GM21360 (cell line): Measurements from ENCODE around the gene GRIA4.
A peak's percentile ranks its signal among the peaks of the same experiment; 100 is the strongest.

ENCODE experiments used
- ATAC-seq: cut with Tn5 transposase; IDR thresholded peaks from one replicate; pipeline ENCODE4 v1.9.1; 2021; ENCODE audit warnings: mild to moderate bottlenecking, moderate library complexity; ENCODE audit not compliant: unreplicated experiment

The GRIA4 gene

GRCh38 chr11:105636496-105636895, 26.6 kb downstream of the GRIA4 start:
- ATAC-seq, result no peak

DNA sequence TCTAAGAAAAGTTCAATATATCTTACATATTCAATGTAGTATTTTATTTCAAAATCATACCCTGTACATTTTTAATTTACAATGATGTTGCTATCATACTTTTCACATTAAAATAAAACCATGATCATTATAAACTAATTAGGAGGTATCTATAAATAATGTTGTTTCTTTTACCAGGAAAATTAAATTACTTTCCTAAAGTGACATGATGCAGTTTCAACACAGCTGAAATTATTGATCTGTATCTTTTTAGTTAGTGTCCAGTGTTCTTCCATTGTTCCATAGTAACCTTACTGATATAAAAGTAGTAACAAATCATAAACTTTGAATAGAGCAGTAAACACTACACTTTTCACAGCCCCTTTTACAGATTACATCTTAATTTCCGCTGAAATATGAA, 29.7 kb downstream of the GRIA4 start:
- no peak for ATAC-seq

GRCh38 chr11:105641433-105641832, 31.6 kb downstream of the GRIA4 start:
- ATAC-seq, result no peak

DNA sequence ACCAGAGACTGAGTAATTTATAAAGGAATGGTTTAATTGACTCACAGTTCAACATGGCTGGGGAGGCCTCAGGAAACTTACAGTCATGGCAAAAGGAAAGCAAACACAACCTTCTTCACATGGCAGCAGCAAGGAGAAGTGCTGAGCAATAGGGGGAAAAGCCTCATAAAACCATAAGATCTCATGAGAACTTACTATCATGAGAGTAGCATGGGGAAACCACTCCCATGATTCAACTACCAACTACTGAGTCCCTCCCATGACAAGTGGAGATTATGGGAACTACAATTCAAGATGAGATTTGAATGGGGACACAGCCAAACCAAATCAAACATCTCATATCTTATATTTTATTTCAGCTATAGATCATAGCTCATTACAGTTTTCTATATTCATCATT, 33.0 kb downstream of the GRIA4 start:
- no peak for ATAC-seq

- no peak for ATAC-seq
Observed at GRCh38 chr11:105644839-105645573, 35.1 kb downstream of the GRIA4 start.

DNA sequence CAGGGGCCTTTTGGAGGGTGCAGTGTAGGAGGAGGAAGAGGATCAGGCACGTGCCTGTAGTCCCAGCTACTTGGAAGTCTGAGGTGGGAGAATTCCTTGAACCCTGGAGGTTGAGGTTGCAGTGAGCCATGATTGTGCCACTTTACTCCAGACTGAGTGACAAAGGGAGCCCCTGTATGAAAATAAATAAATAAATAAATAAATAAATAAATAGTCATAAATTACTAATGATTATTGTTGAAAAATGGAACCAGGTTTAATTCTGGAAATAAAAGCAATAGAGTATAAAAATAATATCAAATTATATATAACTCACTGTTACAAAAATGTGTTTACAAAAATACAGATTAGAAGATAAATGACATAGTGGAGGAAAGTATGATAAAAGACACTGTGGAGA, 37.9 kb downstream of the GRIA4 start:
- ATAC-seq, result no peak

GRCh38 chr11:105648762-105649161, 38.9 kb downstream of the GRIA4 start:
- ATAC-seq, result no peak

GRCh38 chr11:105665281-105665680, 55.4 kb downstream of the GRIA4 start:
- ATAC-seq, result no peak

DNA sequence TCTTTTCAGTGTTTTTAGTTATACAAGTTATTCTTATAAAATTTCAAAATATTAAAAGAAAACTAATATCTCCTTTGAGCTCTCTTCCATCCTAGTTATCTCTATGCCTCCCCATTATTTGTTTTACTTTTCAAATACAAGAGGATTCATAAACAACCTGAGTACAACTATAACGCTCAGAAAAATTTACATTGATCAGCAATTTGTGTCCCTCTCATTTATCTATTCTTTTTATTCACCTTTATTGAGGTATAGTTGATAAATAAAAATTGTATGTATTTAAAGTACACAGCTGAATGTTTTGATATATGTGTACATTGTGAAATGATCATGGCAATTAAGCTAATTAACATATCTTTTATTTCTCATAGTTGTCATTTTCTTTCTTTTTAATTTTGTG, 57.6 kb downstream of the GRIA4 start:
- no peak for ATAC-seq

DNA sequence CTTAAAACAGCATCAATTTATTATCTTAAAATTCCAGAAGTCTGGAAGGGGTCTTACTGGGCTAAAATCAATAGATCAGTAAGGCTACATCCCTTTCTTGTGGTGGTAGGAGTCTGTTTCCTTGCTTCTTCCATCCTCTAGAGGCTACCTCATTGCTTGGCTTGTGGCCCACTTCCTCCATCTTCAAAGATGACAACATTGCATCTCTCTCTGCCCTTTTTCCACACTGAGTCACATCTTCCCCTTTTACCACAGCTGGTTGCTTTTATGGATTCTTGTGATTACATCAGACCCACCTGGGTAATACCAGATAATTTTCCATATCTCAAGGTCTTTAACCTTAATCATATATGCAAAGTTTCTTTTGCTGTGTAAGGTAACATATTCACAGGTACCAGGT, 60.9 kb downstream of the GRIA4 start:
- ATAC-seq, result no peak

DNA sequence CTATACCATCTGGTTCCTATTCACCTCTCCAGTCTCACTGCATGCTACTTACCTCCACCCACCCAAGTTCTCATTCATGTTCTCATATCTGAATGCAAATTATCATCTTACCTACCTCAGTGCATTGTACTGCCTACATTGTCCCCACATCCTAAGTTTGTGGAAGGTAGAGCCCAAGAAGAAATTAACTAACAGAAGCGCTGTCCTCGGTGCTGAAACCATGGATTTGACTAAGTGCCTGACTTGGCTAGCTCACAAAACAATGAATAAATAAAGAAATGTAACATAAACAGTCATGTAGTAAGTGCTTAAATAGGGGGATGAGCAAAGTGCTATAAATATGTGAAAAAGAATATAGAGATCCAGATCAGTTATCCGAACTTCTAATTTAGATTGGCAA, 63.2 kb downstream of the GRIA4 start:
- no peak for ATAC-seq

DNA sequence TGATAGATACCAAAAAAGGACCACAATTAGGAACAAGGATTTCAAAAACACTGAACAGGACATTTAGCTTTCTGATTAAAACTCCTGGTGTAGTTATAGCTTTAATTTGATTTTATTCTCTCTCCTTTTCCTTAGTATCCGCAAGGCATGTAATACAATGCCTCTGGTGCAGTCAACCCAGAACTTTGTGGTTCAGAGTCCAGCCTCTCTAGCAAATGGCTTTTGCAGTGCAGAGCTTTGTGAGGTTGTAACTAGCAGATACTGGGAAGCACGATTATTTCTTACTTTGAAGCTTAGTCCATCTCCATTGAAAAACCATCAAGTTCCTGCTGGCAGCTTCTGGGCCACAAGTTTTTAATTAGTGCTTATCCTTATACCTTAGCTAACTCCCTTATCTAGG, 79.8 kb downstream of the GRIA4 start:
- no peak for ATAC-seq

DNA sequence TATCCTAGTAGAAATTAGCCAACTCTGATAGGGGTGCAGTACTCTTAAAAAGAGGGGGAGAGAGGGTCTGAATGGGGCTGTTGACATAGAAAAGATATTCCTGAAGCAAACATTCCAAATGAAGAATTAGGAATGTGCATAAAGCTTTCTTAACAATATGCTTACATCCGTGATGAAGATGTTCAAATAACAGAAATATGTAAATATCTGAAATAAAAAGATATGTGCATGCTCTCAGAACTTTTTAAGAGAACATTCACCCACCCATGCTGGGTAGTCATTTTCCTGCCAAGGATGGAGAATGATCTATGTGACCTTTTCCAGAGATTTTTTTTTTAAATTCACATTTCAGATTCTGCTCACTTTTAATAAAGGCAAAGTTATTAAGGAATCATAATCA, 80.6 kb downstream of the GRIA4 start:
- ATAC-seq, result no peak

- ATAC-seq, result no peak
Observed at GRCh38 chr11:105693075-105693759, 83.3 kb downstream of the GRIA4 start.

- peak; percentile 79 for ATAC-seq
Observed at GRCh38 chr11:105696000-105696399, 86.1 kb downstream of the GRIA4 start.

DNA sequence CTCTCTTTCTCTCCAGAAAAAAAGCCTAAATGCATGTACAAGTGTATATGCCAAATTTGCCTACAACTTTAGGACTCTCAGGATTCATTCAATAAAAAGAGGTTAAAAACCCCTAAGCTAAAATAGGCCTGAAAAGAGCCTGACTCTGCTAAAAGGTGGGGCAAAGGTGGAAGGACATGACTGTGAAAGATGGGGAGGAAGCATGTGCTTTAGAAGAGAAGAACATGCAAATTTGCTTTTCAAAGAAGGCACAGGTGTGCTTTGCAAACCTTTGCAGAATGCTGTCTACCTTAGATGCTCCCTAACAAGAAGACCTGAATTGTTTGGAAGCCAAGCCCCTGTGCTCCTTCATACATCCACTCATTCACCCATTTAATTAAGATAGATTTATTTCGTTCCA, 87.4 kb downstream of the GRIA4 start:
- ATAC-seq, result no peak

DNA sequence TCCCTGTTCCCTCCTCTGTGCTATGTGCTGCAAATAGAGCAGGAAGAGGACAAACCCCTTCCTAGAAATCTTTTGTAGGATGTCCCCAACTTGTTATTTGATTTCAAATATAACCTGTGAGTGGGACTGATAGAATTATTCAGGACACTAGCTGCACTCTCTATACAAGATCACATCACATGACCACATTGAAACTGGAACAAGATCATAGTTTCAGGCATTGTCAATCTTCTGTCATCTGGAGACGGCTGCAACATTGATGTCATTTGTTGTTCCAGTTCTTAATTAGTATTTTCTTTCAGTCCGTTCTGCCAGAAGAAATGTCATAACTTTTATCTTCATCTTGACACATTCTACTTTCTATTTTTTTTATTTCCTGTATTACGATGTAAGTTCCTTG, 89.3 kb downstream of the GRIA4 start:
- peak; percentile 47 for ATAC-seq

DNA sequence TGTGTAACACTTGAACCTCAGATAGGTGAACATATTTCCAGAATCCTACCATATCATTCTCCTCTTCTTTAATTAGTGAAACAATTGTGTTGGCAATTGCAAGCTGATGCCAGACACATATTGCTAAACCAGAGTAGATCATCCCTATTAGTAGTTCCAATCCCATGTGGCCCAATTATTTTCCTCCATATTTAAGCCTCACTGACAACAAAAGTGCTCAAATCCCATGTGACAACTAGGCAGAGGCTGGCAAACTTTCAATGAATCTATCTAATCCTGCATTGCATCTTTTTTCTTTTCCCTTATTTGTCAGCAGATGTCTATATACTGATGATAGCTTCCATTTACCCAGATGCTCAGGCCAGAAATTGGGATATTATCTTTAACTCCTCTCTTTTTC, 90.4 kb downstream of the GRIA4 start:
- no peak for ATAC-seq

- ATAC-seq, result no peak
Observed at GRCh38 chr11:105701098-105701497, 91.2 kb downstream of the GRIA4 start.

- ATAC-seq, result no peak
Observed at GRCh38 chr11:105705786-105706530, 96.1 kb downstream of the GRIA4 start.

GRCh38 chr11:105713106-105713505, 103.2 kb downstream of the GRIA4 start:
- ATAC-seq, result no peak

DNA sequence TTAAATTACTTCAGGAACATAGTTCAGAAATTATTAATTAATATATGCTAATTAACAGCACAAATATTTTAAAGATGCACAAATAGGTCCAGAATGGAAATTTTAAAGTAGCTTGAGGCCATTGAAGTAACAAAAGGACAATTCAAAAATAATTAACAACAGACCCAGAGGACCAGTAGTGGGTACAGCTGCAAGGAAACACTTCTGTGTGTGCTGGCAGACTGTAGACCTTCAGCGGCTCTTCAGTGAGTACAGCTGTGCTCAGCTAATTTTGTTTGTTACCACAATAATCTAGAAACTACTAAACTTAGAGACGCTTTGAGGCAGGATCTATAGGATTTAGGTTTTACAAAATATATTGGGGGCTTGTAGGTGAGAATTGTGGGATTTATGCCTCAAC, 103.8 kb downstream of the GRIA4 start:
- no peak for ATAC-seq
